Esophagus muscularis mucosa (tissue), 4 donors: Measurements from ENCODE around the gene RDH11. TPM values are rescaled to one million over a fixed set of nuclear protein-coding genes. Genes with fewer than 3 reads are reported as not detected.

Experiments used
- DNase-seq: peaks from one replicate; pipeline ENCODE4 v3.0.0-alpha.2; 2017; ENCODE audit errors: extremely low spot score
- H3K27ac ChIP-seq, 4 donors: fragments of 200-600 bp; sonication (generic); replicated peaks in 1 of 4; 1 replicate in 3 of 4; 2 replicates in 1 of 4; pipeline ENCODE4 v1.5.1; 2016 to 2019; ENCODE audit warnings: mild to moderate bottlenecking in 1 of 4
- H3K27me3 ChIP-seq, 4 donors: fragments of 200-600 bp; sonication (generic); one replicate each; pipeline versions ENCODE4 v1.5.1 to v1.6.0; 2016 to 2019
- H3K36me3 ChIP-seq, 4 donors: fragments of 200-600 bp; sonication (generic); one replicate each; pipeline ENCODE4 v1.5.1; 2016 to 2019
- H3K4me1 ChIP-seq, 4 donors: fragments of 200-600 bp; sonication (generic); one replicate each; pipeline ENCODE4 v1.5.1; 2016 to 2019
- H3K4me3 ChIP-seq, 4 donors: fragments of 200-600 bp; sonication (generic); 1 replicate in 2 of 4; 2 replicates in 2 of 4; pipeline ENCODE4 v1.5.1; 2016 to 2019; ENCODE audit warnings: mild to moderate bottlenecking in 4 of 4, moderate library complexity in 1 of 4
- H3K9me3 ChIP-seq, 4 donors: fragments of 200-600 bp; sonication (generic); 1 replicate in 3 of 4; 2 replicates in 1 of 4; pipeline ENCODE4 v1.5.1; 2016 to 2019
- CTCF ChIP-seq, 3 experiments: fragments of 200-600 bp in 2 of 3; fragments of 450-650 bp in 1 of 3; sonication (generic) in 2 of 3; IDR thresholded peaks; one replicate each; pipeline ENCODE4 v1.5.1; 2017 to 2019; ENCODE audit warnings: antibody characterized with exemption in 3 of 3, mild to moderate bottlenecking in 2 of 3, moderate library complexity in 1 of 3
- EP300 ChIP-seq: sonication (generic); formaldehyde crosslinking; IDR thresholded peaks from one replicate; pipeline ENCODE4 v1.6.1; 2017; ENCODE audit warnings: antibody characterized with exemption
- POLR2A ChIP-seq: fragments of 450-650 bp; IDR thresholded peaks from one replicate; pipeline ENCODE4 v1.6.1; 2017; ENCODE audit warnings: antibody characterized with exemption, moderate library complexity, mild to moderate bottlenecking, low read depth
- POLR2AphosphoS5 ChIP-seq, 2 donors: sonication (generic); formaldehyde crosslinking; IDR thresholded peaks; one replicate each; pipeline ENCODE4 v1.6.1; 2017; ENCODE audit warnings: antibody characterized with exemption in 2 of 2
- WGBS: methylation state at CpG from one replicate; pipeline ENCODE4 v1.1.5; 2018; 5-methylcytosine and 5-hydroxymethylcytosine counted together
- intact Hi-C: fragments of 100-400 bp; cut with DNase I; formaldehyde crosslinking; loops from one replicate; pipeline ENCODE4 v1.15.1; 2023
- total RNA-seq, 4 donors: library from RNA; depleted of rRNA; stranded (reverse); fragments of >200 nt; gene quantifications; one replicate each; pipeline versions ENCODE4 v1.1.0 to v1.2.1, GENCODE V29; 2016

Gene RDH11
- total RNA-seq, 4 donors from 2014 or later: 29.9 to 36.9 (median 33.6) TPM

- Histone ChIP-seq H3K36me3 (no peaks in the 10 kb centered on the region), H3K4me1 (peaks cover 0 to 9% (median 0%) of the 10 kb centered on the region in 4 donors), H3K27me3 (no peaks in the 10 kb centered on the region), H3K9me3 (no peaks in the 10 kb centered on the region), H3K4me3 (no peak overlapping the region), H3K27ac (no peak overlapping the region)
- no peak for TF ChIP-seq CTCF (IDR thresholded peaks at IDR 0.05)
- no peak for DNase-seq
- WGBS: 84% methylated on average over 10 of the region's 10 CpGs
- intact Hi-C loops: no loop called here
Measured at GRCh38 chr14:67735336-67736147, 40.0 kb upstream of the RDH11 start.

GRCh38 chr14:67734675-67735074 lies 39.1 kb upstream of the RDH11 start:
- WGBS: 61% methylated on average over 3 of the region's 3 CpGs
- no peak for DNase-seq
- no peak overlapping the region for H3K4me3 ChIP-seq
- intact Hi-C loops: no loop called here
- H3K9me3 ChIP-seq: no peaks in the 10 kb centered on the region
- H3K4me1 ChIP-seq: peaks cover 0 to 9% (median 0%) of the 10 kb centered on the region in 4 donors
- no peak overlapping the region for H3K27ac ChIP-seq
- TF ChIP-seq CTCF (IDR thresholded peaks at IDR 0.05) (no peak), EP300 (no peak), POLR2A (no peak), POLR2AphosphoS5 (IDR thresholded peaks at IDR 0.05) (no peak)
- H3K36me3 ChIP-seq: no peaks in the 10 kb centered on the region
- no peaks in the 10 kb centered on the region for H3K27me3 ChIP-seq

GRCh38 chr14:67733616-67734015 lies 38.1 kb upstream of the RDH11 start:
- no peaks in the 10 kb centered on the region for H3K9me3 ChIP-seq
- DNase-seq: no peak
- H3K27ac ChIP-seq: no peak overlapping the region
- peaks cover 0 to 9% (median 0%) of the 10 kb centered on the region in 4 donors for H3K4me1 ChIP-seq
- TF ChIP-seq POLR2A (no peak), CTCF (IDR thresholded peaks at IDR 0.05) (no peak), POLR2AphosphoS5 (IDR thresholded peaks at IDR 0.05) (no peak), EP300 (no peak)
- no peak overlapping the region for H3K4me3 ChIP-seq
- 87% methylated on average over 4 of the region's 4 CpGs for WGBS
- peaks cover 0 to 6% (median 0%) of the 10 kb centered on the region in 4 donors for H3K27me3 ChIP-seq
- H3K36me3 ChIP-seq: no peaks in the 10 kb centered on the region
- intact Hi-C loops: no loop called here

- Histone ChIP-seq H3K36me3 (no peaks in the 10 kb centered on the region), H3K4me1 (no peaks in the 10 kb centered on the region), H3K27ac (no peak overlapping the region), H3K9me3 (no peaks in the 10 kb centered on the region), H3K27me3 (peaks cover 0 to 6% (median 0%) of the 10 kb centered on the region in 4 donors), H3K4me3 (no peak overlapping the region)
- WGBS: 61% methylated on average over 21 of the region's 21 CpGs
- DNase-seq: no peak
- intact Hi-C loops: no loop called here
- TF ChIP-seq POLR2A: no peak
- no peak for TF ChIP-seq POLR2AphosphoS5 (IDR thresholded peaks at IDR 0.05)
- TF ChIP-seq CTCF (IDR thresholded peaks at IDR 0.05): no peak
- TF ChIP-seq EP300: no peak
Measured at GRCh38 chr14:67729072-67729885, 33.7 kb upstream of the RDH11 start.
